HG02884 (cell line): ENCODE results near the gene HOXB4.

ENCODE experiments used
- ATAC-seq: cut with Tn5 transposase; IDR thresholded peaks from one replicate; pipeline ENCODE4 v1.9.1; 2021; ENCODE audit warnings: mild to moderate bottlenecking, moderate library complexity; ENCODE audit not compliant: unreplicated experiment

Gene HOXB4

DNA sequence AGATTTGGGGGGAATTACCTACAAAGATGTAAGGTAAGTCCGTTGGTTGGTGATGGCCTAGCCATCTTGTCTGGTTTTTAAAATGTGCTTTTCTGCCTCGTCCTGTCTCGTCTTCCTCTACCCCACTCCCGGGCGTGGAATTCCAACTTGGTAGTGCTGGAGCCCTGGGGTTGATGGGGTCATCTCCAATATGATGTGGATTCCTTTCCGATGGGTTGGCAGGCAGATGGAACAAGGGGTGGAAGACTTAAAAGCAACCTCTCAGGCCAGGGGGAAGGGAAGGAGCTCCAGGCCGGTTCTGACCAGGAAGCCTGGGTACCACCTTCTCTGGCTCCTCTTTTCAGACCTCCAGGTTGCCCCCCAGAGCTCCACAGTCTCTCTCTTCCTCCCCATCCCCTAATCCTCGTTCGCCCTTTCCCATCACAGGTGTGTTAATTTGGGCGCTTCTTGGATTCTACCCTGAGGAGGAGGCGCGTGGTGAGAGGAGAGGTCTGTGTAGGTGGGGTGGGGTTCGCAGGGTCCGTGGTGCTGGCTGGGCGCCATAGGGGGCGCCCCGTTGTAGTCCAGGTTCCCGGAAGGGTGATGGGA lies 28.1 kb downstream of the HOXB4 start:
- no peak for ATAC-seq

DNA sequence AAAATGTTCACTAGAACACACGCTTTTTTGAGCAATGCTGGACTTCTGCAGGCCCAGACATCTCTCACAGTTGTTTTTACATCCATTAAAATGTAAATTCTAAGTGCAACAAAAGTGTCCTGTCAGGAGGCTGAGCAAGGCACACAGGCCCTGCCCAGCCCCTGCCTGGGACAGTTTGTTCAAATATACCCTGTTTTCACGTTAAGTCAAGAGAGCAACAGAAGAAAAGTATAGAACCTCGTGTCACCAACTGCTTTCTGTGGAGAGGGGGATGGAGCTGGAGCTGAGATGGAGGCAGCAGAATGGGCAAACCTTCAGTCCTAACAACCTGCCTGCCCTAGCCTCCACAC lies 28.9 kb downstream of the HOXB4 start:
- no peak for ATAC-seq

DNA sequence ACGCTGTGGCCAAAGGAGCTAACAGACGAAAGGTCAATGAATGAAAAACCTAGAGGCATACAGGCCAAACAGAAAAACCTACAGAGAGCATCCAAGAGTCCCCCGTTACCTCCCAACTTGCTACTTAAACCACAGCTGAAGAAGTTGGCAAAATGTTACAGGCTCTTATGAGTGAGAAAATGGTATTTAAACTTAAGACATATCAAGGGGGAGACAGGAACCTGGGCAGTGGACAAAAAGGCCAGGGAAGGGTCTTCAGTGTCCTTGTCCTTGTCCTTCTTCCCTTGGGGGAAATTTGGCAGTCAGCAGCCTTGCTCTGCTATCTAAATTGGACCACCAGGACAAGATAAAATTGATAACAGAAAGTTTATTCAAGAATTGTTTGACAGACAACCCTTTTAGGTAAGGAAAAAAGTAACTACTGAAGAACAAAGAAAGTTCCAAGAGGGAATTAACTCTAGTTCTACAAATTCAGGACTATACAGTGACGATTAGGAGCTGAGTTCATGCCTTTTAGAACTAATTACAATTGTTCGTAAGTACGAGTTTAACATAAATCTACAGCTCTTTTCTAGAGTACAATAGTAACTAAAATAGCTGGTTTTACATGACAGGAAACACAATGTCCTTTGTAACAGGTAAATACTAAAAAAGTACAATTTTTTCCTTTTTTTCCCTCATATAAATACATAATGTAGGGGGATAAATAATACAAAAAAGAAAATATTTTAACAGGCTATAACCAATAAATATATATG lies 29.4 kb downstream of the HOXB4 start:
- ATAC-seq = no peak

DNA sequence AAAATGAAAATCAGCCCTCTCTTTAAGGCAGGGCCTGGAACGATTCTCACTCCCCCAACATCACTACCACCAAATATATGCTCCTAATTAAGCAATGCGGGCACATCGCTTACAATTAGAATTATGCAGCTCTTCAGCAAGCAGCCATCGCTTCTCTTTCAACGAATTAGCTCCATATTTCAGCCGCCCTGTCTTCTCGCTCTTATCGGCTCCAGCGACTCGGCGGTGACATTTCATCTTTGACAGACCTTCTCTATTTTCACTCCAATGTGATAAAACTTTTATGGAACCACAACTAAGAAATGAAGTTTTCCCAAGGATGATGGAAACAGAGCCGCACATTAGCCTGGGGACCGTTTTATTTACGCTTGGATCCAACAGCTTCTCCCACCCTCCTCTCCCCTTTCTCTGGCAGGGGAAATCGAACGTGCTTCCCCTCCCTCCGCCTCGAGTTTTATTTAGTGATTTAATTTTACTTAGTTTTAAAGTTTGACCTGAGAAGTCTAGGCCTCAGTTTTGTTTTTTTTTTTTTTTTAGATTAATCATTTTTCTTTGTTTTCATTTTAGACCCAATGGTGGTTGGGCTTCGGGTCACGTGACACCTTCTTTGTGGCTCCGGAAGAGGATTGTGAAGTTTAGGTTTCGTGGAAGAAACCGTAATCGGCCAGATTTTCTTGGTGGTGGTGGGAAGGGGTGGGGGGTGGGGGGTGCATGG lies 30.2 kb downstream of the HOXB4 start:
- ATAC-seq = no peak

DNA sequence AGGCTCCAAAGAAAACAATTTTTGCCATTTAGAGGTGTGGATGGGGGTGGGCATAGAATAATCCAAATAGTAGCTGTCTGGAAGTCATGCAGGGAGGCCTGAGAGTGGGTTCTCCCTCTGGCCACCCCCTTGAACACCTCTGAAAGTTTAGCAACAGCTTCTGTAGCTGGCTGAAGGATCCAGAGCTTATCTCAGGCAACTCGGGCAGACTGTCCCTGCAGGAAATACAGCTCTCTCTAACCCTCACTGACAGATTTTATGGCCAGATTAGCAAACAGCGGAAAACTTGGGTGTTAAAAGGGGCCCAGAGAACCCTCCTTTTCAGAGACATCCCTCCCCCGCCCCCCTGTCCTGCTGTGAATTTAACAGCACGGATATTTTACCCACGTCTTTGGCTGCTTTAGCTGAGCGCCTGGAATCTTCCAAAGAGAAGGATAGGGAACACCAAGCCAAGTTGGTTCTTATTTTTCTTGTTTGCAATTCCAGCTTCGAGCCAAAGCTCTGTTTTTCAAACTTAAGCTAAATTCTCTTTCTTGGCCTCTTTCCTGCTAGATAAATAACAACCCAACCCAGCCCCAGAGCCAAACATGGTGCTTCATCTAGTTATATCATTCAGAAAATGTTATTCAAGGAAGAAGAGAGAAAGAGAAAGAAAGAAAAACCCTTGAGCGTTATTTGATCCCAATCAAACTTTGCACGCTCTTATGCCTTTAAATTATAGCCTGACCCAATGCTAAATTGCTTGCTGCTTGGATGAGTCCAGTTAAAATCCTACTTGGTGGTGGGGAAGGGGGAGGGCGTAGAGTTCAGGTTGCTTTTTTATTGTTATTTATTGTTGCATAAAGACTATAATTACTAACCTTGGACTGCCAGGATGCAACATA lies 31.0 kb downstream of the HOXB4 start:
- no peak for ATAC-seq

DNA sequence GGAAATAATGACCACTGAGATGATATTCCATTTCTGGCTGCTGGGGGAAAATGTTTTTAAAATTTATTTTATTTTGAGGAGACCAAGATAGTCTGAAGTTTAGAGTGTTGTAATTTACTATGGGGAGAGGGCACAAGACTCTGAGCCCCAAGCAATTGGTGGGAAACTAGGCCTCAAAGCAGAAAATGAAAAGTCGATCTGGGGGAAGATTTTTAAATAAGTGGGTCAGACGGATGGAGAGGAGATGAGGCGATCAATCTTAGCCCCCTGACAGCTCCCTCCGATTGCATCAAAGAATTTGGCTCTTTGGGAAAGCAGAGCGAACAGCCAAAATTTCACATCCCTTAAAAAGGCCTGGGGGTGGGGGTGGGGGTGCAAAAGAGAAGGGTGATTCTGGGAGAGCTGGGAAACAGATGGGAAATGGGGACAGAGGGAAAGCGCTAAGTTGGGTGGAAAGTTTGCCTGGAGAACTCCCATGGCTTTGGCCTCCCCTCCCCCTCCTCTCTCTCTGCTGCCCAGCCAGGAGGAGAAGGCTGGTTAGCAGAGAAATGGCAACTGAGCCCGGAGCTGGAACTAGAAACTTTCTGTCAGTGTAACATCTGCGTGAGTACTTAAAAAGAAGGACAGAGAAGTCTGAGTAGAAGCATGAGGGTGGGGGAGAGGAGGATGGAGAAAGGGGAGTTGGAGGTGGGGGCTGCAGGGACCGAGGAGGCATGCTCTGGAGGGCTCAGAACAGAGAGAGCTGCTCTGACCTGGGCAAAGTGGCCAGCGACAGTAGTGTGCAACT lies 31.8 kb downstream of the HOXB4 start:
- ATAC-seq = no peak

DNA sequence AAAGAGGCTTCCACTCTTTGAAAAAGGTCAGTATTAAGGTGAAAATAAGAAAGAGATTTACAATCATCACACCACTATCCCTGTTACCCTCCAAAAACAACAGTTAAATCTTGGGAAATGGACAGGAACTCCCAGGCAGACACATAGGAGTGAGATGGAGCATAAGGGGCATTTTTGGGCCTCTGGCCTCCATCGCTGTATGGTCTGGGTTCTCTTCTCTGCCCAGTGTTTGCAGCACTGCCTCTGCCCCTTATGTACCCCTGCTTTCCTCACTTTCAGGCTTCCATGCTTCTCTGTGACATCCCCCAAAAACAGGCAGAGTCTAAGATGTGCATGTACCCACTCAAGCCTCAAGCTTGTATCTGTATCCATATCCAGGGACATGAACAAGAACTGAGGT lies 32.6 kb downstream of the HOXB4 start:
- no peak for ATAC-seq

DNA sequence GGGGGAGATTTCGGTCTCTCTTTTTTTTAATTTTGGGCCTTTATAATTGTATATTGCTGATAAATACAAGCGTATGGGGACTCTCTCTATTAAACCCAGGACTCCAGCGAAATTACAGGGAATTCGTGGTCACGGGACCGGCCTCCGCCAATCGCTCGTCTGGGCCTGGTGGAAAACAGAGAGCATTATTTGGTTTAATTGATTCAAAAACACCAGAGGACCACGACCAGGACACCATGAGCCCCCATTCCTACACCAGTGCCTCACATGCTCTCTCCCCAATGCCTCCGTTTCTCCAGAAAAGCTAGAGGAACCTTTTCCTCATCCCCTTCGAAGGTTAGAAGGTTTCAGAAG lies 33.2 kb downstream of the HOXB4 start, which contains the start of gene HOXB2:
HOXB2 (minus strand) TSS at position 88 of the 354 bp plus-strand sequence. CDS start 198 bp downstream, outside the sequence.
- no peak for ATAC-seq

DNA sequence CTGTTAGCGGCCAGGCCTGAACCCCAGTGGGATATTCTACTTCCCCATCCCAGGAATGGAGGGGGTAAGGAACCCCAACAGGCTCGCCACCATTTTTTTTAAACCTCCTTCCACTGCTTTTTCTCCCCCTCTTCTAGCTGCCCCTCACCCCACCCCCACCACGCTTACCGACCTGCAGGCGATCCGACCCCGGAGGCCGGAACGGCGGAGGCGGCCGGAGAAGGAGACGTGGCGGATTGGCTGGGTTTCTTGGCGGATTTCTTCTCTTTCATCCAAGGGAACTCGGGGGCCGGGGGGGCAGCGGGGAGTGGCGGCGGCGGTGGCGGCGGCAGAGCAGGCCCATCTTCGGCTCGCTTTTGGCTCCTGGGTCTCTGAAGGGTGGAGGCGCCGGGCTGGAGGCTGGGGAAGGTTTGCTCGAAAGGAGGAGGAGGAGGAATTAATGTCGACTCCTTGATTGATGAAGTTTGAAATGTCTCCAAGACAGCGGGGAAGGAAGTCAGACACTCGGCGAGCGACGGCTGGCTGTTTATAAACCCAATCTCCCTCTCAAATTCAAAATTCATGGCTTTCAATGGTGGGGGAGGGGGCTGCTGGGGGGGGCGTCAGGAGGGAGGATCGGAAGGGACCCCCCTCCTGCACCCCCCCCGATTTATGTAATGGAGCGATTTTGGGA lies 33.7 kb downstream of the HOXB4 start:
- ATAC-seq = no peak

DNA sequence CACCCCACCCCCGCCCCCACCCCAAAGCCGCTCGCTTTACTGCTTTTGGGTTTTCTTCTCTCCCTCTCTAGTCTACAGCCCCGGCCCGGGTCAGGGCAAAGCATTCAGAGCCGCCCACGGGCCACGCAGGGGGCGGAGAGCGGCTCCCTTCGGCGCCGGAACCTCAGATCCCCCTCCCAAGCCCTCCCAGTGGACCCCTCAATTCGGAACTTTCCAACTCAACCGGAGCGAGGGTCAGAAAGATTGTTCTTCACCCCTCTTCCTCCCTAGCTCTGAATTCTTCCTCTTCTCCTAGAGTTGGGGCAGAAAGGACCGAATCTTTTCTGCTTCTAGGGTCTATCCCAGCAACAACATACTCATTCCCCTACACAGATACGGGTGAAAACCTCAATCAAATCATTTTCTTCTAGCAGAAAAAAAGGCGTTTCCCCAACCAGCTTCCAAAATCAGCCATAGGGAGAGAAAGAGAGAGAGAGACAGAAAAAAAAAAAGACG lies 34.2 kb downstream of the HOXB4 start:
- no peak for ATAC-seq

DNA sequence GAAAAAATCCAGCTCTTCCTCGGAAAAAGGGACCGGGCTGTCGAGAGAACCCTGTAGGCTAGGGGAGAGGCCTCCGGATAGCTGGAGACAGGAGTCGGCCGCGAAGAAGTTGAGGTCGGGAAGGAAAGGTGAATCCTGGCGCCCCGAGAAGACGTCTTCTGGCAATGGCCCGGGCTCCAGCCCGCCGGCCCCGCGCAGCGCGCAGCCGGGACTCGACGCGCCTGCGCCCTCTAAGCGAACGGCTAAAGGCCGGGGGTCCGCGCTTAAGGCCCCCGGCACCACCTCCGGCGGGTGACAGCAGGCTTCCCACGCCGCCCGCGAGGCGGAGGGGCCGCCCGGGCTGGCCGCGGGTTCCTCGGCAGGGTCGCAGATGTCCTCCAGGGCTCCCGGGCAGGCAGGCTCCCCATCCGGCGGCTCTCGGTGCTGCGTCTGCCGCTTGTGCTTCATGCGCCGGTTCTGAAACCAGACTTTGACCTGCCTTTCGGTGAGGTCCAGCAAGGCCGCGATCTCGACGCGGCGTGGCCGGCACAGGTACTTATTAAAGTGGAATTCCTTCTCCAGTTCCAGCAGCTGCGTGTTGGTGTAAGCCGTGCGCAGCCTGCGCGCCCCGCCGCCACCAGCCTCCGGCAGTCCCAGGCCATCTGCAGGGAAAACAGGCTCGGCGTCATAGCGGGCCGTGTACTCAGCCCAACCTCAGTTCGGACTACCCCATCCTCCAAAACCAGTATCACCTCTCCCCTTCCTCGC lies 34.9 kb downstream of the HOXB4 start:
- ATAC-seq = no peak

DNA sequence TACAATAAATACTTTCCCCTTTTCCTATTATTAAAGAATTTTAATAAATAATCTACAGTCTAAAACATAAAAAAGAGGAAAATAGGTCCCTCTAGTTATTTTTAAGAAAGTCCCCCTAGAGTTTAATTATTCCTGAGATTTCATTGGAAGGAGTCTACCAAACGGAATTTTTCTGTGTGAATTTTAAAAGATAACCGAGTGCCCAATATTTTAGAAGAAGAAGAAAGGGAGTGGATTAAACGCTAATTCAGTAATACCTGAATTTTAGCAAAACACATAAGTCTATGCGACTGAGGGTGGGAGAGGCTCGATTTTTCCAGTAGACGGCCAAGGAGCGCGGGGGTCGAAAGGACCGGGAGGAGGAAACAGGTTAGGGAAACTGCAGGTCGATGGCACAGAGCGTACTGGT lies 35.4 kb downstream of the HOXB4 start:
- no peak for ATAC-seq

DNA sequence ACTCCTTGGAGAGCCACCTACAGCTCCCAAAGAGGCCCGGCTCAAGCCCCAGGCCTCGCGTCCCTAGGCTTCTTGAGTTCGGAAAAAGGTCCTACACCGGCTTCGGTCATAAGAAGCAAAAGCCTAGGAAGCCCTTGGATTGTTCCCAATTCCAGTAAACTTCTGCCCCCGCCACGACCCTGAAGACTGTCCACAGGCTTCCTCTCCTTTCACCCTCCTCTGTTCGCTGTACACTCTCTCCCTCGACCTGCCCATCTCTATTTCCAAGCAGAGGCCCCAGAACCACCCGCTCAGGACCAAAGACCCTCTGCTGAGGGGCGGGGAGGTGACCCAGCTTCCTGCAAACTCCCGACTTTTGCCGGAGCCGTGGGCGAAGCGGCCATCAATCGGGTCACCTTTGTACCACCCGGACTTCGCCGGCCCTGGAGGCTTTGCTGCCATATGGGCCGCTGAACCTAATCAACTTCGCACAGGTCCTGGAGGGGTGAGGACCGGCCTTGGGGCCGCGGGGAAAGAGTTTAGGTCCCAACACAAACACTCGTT lies 36.0 kb downstream of the HOXB4 start:
- ATAC-seq = no peak

DNA sequence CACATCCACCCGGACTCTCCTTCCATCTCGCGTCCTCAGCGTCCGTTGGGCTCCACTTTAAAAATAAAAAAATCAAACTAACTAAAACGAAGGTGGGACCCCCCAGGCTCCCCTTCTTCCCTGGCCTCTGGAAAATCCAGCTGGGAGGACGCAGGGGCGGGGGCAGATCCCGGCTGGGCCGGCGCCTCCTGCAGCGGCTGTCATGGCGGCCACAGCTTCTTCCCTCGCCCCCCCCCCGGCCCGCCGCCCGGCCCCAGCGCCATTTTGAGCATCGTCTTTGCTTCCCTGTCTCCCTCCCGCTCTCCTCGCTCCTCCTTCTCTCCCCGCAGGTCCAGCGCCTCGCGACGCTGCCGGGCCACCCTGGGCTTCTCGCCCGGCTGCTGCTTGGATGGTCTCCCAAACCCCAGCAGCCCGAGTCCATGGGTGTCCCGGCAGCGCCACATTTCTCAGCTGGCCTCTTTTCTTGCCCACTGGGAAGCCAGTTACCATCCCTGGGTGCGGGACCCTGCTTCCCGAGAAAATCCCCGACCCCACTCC lies 36.5 kb downstream of the HOXB4 start:
- ATAC-seq = no peak

DNA sequence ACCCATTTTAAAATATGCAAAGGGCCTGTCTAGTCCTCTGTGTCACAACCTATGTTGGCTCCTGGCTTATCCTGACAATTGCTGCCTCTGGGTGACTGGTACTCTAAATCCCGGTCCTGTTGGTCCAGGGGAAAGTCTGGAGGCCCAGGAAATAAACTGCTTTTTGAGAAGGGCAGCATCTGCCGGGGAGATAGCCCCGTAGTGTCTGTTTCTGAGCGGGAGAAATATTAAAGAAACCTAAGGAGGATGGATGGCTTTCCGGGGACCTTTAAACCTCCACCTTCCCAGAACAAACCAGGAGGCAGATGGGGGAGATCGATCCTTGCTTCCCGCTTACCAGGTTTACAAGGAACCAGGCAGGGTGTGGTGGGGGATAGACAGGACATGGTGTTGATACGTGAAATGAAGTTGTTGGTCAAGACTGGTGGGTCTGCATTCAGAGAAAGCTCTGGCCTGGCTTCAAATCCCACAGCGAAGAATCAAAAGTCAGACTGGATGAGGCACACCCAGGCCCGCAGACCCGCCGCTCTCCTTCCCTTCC lies 37.0 kb downstream of the HOXB4 start:
- no peak for ATAC-seq

DNA sequence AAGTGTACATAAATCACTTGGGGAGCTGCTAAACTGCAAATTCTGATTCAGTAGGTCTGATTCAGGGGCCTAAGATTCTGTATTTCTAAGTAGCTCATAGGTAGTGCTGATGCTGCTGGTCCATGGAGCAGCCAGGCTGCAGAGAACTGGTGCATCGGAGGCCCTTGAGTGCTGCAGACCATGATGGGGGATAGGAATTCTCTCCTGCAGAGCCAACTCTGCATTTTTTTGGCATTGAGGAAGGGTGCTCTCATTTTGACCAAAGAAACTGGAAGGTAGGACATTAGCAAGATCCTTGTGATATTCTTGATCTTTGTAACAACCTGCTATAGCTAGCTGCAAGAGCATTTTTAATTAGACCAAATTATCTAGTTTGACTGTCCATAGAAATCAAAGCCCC lies 37.9 kb downstream of the HOXB4 start:
- no peak for ATAC-seq

DNA sequence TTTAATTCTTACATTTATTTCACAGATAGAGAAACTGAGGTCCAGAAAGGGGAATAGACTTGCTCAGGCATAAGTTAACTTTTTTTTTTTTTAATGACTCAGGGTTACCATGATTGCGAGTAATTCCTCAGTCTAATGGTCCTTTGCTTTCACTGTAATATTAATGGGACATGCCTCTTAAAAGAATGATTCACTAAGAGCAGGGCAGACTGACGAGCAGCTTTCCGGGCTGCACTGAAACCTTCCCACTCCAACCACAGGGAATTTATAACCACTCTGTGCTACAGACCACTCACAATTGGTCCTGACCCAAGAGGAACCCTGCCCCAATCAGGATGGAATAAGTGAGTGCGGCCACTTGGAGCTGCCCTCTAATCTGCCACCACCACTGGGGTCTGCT lies 39.0 kb downstream of the HOXB4 start:
- ATAC-seq = no peak

DNA sequence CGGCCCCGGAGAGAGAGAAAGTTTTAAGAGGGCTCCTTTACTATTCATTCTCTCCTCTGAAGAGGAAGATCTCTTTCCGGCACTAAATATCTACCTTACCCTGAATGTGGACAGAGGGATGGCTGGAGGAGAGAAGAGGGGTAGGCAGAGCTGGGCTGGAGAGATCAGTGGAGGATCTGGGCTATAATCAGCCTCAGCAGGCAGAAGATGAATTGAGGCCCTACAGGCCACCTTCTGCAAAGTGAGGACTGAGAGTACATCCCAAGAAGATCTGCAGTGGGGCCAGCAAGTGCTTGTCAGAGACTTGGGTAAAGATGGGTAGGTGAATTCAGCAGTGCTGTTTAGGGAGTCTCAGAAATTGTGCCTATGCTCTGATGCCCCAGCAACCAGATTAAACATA lies 40.8 kb downstream of the HOXB4 start:
- ATAC-seq = no peak
